Cerebellar nuclear complex (tissue), 1 donor: ENCODE results near the gene RENBP.
"Not testable (repeated sequence)": the region's sequence is repeated elsewhere in the genome, so short reads cannot be mapped to it uniquely, and the experiment has no call there.

ENCODE experiments used
- DNase-seq, 2 experiments: peaks; one replicate each; lab custom pipeline; 2025; lab: John Stamatoyannopoulos, UW

The RENBP gene

GRCh38 chrX:153944140-153944799 is at the start of gene RENBP:
Gene RENBP (minus strand): TSS chrX:153944643. CDS start chrX:153944610, 33 bp downstream.
- DNase-seq: no peak

GRCh38 chrX:153993978-153994377 is 49.5 kb upstream of the RENBP start:
- no peak for DNase-seq

GRCh38 chrX:153993079-153993478 is 48.6 kb upstream of the RENBP start:
- peak in 1 of 2 experiments; percentile 25 for DNase-seq

- no peak for DNase-seq
Observed at GRCh38 chrX:153992180-153992579, 47.7 kb upstream of the RENBP start.

- DNase-seq: no peak
Observed at GRCh38 chrX:153991013-153991580, 46.7 kb upstream of the RENBP start.

GRCh38 chrX:153989973-153990655 is 45.7 kb upstream of the RENBP start:
- DNase-seq: no peak

- DNase-seq: no peak
Observed at GRCh38 chrX:153988493-153988892, 44.0 kb upstream of the RENBP start.

- peak in 1 of 2 experiments; percentile 27 for DNase-seq
Observed at GRCh38 chrX:153984351-153985178, 40.1 kb upstream of the RENBP start.

GRCh38 chrX:153983321-153983801 is 38.9 kb upstream of the RENBP start:
- DNase-seq: no peak

GRCh38 chrX:153981771-153982533 is 37.5 kb upstream of the RENBP start:
- no peak for DNase-seq

- DNase-seq: no peak
Observed at GRCh38 chrX:153981231-153981630, 36.8 kb upstream of the RENBP start.

- DNase-seq: not testable (repeated sequence)
Observed at GRCh38 chrX:153980394-153980793, 36.0 kb upstream of the RENBP start.

GRCh38 chrX:153974726-153975286 is 30.4 kb upstream of the RENBP start:
- no peak for DNase-seq

GRCh38 chrX:153974003-153974725 is 29.7 kb upstream of the RENBP start:
- no peak for DNase-seq

- no peak for DNase-seq
Observed at GRCh38 chrX:153973127-153974002, 28.9 kb upstream of the RENBP start.

GRCh38 chrX:153972368-153973126 is 28.1 kb upstream of the RENBP start, which contains the start of gene TMEM187:
Gene TMEM187 (plus strand): TSS chrX:153972754. CDS start chrX:153982063, 9,309 bp downstream.
- peak; percentile 39 to 52 for DNase-seq

GRCh38 chrX:153971450-153972367 is 27.3 kb upstream of the RENBP start, which contains the start of gene HCFC1:
Gene HCFC1 (minus strand): TSS chrX:153971818. CDS start chrX:153970840, 978 bp downstream.
- peak in 1 of 2 experiments; percentile 35 for DNase-seq
